GM21786 (cell line): Measurements from ENCODE around the gene GCSAM.
"Not testable (repeated sequence)": the region's sequence is repeated elsewhere in the genome, so short reads cannot be mapped to it uniquely, and the experiment has no call there.

Source experiments
- ATAC-seq: cut with Tn5 transposase; IDR thresholded peaks from one replicate; pipeline ENCODE4 v1.9.1; 2021; ENCODE audit not compliant: unreplicated experiment

Gene GCSAM

GRCh38 chr3:112074616-112075497 is 58.2 kb downstream of the GCSAM start:
- ATAC-seq: peak; percentile 84

DNA sequence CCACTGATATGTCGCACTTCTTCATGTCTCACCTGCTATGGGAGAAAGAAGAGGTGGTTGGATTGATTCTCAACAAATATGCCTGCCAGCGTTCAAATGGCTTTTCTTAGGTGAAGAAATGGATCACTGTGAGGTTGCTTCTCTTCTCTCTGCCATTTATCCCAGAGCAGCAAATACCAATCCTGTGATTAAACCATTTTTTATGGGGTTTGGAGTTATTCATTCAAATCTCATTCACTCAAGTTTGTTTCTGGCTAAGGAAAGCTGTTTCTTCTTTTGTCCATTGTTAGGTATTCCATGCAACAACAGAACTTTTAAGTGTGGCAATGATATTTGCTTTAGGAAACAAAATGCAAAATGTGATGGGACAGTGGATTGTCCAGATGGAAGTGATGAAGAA is 59.0 kb downstream of the GCSAM start:
- ATAC-seq: no peak

GRCh38 chr3:112072387-112073060 is 60.5 kb downstream of the GCSAM start:
- ATAC-seq: not testable (repeated sequence)
